Femur (tissue), 1 donor: ENCODE measurements around the gene ACTA2.
A peak's percentile ranks its signal among the peaks of the same experiment; 100 is the strongest.

ENCODE experiments used
- DNase-seq: peaks from one replicate; pipeline ENCODE4 v3.0.0-alpha.2; 2017

ACTA2 gene

GRCh38 chr10:88952647-88953111 lies at the start of gene ACTA2:
ACTA2 (minus strand) TSS chr10:88952773; CDS start chr10:88948930, 3,843 bp downstream.
- peak; percentile 79 for DNase-seq

- peak; percentile 25 for DNase-seq
Measured at GRCh38 chr10:89001729-89002072, 49.1 kb upstream of the ACTA2 start.

DNA sequence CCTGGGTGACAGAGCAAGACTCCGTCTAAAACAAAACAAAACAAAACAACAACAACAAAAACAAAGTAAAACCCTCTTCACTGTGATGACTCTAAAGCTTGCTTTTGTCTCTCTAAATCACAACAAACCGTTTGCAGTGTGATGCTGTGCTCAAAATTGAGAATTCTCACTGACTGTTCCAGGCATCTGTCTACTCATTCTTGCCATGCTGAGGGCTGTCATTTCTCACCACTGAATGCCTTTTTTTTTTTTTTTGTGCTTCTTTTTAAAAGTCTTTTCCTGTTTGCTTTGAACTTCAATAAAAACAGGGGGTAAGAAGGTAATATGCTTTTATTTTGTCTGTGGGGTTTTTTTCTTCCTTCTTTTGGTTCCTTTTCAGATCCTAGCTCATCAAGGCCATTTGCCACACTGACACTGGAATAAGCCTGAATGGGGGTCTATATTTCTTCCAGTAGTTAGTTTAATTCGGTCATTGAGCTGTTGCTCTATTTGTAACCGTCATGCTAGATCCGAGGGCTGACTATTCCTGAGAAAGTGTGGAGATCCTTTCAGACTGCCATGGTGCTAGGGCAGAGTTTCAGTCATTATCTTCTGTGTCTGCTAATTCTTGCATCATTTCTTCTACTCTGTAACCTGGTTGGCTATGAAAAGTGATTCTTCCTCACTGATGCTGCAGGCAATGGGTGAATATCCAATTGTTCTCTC lies 48.6 kb upstream of the ACTA2 start:
- DNase-seq = no peak

DNA sequence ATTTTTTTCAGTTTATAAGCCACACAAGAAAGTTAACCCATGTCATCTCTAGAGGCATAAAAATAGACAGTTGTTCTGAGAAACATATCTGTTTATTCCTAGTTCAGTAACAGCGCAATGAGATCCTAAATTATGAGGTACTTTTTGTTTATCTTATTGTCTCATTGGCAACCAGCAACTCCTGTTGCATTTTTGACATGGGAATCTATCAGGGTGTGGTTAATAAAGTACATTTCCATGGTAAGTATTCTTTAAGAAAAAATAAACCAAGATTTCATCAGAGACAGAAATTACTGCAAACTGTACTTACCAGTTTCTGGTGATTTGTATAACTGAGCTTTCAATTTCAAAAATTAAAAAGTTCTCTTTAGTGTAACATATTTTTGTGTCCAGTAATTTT lies 47.1 kb upstream of the ACTA2 start:
- no peak for DNase-seq

DNA sequence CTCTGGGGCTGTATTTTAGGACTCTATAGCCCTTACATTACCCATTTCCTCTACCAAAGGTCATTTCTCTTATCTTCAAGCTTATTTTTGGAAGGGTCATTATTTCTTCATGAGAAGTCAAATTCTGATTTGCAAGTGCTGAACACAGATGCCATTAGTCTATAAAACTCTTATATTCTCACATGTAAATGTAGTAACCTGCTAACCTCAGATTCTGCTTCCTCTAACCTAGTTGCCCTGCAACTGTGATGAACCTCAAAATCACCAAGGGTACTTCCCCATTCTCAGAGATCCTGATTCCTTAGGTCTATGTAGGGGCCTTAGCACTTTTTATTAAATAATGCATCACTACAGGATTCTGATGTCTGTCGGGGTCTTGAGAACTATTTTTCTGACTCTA lies 44.4 kb upstream of the ACTA2 start:
- no peak for DNase-seq

DNA sequence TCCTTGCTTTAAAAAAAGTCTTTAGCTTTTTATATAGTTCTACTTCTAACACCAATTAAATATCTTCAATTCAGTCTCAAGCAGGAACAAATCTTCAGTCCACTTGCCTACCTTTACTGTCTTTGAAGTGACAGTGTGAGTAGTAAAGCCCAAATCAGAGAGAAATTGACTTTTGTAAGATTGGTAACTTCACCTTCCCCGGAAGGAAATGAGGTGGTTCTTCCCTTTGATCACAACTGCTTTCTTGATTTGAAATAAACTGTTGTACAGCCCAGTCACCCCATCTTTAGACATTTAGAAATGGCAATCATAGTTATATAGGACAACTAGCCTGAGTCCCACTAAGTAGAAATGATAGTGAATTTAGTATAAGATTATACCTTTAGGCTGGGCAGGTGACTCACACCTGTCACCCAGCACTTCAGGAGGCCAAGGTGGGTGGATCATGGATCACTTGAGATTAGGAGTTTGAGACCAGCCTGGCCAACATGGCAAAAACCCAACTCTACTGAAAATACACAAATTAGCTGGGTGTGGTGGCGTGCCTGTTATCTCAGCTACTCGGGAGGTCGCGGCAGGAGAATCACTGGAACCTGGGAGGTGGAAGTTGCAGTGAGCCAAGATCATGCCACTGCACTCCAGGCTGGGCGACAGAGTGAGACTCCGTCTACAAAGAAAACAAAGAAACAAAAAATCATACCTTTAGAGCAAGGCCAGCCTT lies 42.7 kb upstream of the ACTA2 start:
- no peak for DNase-seq

GRCh38 chr10:88994019-88994418 lies 41.4 kb upstream of the ACTA2 start:
- no peak for DNase-seq

DNA sequence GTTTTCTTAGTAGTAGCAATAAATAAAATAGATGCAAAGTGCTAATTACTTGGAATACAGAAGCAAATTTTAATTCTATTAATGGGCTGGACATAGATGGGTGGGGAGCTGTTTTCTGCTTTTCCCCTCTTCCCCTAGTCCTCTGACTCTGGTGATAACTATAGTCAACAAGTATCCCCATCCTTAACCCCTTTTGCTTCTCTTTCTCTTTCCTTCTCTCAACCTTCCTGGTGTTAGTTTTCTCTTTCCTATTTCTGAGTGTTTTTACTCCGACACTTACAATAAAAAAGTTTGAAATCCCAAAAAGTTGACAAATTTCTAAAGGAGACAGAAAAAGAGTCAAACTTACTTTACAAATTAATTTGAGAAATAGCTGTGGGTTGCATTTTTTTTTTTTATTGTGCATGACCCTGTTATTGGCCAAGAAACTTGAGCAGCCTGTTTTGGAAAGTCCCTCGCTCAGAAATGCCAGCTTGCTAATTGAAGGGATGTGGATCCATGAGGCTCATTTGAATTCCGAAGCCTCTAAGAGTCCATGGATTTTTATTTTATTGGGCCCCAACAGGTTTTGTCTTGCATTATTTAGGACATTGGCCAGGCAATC lies 40.5 kb upstream of the ACTA2 start:
- no peak for DNase-seq

DNA sequence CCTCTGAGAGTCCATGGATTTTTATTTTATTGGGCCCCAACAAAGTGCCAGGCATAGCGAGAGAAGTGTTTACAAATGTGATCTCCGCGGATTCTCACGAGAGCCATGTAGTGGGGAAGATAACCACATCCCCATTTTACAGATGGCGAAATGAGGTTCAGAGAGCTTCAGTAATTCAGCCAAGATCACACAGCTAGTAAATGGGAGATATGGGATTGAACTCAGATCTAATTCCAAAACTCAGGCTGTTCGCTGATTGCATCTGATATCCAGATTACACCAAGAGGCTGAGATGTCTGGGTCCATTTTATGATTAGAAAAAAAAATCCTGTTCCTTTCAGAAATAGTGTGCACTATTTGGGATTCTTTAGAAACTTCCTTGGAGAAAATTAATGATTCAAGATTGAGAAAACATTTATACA lies 39.3 kb upstream of the ACTA2 start:
- DNase-seq = no peak

DNA sequence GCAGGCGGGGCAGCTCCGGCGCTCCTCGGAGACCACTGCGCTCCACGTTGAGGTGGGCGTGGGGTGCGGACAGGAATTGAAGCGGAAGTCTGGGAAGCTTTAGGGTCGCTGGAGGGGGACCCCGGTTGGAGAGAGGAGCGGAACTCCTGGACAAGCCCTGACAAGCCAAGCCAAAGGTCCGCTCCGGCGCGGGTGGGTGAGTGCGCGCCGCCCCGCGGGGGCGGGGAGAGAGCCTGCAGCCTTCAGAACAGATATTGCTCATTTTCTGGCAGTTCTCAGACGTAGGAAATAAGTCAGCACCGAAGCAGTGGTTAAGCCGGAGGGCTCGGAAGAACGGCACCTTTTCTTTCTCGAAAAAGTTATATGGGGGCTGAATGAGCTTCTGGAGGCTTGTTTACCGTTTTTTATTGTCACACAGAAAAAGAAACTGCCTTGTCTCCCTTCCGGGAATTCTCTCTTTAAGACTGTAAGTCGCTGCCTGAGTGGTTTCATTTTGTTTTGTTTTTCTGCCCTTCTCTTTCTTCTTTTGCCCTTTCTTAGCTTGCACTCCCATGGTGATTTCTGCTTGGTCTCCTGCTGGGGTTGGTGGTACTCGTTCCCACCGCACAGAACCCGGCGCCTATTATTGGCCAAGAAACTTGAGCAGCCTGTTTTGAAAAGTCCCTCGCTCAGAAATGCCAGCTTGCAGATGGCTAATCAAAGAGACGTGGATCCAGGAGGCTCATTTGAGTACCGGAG lies 38.8 kb upstream of the ACTA2 start:
- peak; percentile 81 for DNase-seq

GRCh38 chr10:88990384-88991160 lies 38.0 kb upstream of the ACTA2 start, which contains the start of gene FAS:
FAS (plus strand) TSS chr10:88990798; CDS start chr10:88990877, 79 bp downstream.
- peak; percentile 78 for DNase-seq

DNA sequence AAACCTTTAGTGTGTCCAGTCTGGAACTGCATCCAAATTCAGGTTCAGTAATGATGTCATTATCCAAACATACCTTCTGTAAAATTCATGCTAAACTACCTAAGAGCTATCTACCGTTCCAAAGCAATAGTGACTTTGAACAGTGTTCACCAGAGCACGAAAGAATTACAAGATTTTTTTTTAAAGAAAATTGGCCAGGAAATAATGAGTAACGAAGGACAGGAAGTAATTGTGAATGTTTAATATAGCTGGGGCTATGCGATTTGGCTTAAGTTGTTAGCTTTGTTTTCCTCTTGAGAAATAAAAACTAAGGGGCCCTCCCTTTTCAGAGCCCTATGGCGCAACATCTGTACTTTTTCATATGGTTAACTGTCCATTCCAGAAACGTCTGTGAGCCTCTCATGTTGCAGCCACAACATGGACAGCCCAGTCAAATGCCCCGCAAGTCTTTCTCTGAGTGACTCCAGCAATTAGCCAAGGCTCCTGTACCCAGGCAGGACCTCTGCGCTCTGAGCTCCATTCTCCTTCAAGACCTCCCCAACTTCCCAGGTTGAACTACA lies 37.3 kb upstream of the ACTA2 start:
- peak; percentile 53 for DNase-seq

- no peak for DNase-seq
Measured at GRCh38 chr10:88989423-88989822, 36.9 kb upstream of the ACTA2 start.

DNA sequence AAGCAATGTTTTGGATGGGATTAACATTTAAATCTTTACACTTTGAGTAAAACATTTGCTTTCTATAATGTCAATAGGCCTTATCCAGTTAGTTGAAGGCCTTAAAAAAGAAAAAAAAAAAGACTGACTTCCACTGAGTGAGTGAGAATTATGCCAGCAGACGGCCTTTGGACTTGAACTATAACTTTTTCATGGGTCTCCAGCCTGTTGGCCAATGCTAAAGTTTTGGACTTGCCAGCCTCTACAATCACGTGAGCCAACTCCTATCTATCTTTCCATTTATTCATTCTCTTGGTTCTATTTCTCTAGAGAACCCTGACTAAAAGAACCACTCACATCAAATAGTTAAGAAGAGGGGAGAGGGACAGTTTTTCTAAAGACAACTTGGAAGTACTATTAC lies 35.3 kb upstream of the ACTA2 start:
- DNase-seq = no peak

- no peak for DNase-seq
Measured at GRCh38 chr10:88987243-88987725, 34.7 kb upstream of the ACTA2 start.

DNA sequence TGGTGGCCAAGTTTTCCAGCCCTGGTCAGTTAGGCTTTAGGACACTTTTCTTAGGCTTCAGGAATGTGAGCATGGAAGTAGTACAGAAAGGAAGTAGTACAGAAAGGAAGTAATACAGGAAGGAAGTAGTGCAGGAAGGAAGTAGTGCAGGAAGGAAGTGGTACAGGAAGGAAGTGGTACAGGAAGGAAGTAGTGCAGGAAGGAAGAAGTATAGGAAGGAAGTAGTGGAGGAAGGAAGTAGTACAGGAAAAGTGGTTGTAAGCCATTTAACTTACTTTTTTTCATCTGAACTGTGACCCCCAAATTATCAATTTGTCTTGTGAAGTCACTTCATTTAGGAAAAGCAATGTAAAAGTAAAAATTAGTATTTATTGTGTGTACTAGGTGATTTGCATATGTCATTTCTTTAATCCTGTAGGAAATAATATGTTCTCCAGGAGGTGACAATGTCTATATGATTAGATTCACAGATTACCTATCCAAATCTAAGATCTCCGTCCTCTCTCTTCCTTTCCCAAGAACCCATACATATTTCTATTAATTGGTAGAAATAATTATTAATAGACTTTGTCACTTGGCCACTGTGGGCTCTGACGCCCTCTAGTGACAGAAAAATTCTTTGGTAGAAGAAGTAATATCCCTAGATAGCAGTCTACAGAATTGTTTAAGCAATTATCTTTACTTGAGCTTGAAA lies 34.1 kb upstream of the ACTA2 start:
- no peak for DNase-seq

DNA sequence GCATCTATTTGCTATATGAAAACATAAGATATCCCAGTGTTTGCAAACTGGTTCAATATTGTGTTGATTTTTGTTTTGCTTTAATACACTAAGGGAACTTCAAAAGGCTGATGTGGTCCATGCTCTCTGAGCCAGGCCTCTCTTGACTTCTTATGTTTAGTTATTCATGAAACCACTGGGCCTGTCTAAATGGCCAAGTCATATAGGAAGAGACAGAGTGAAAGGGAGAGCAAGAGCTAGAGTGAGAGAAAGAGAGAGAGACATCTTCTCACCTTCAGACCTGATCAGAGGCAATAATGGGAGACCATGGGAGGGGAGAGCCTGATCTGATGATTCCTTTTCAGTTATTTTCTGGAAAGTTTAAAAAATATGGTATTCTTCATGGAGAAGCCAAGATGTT lies 32.0 kb upstream of the ACTA2 start:
- no peak for DNase-seq

- no peak for DNase-seq
Measured at GRCh38 chr10:88983939-88984338, 31.4 kb upstream of the ACTA2 start.

GRCh38 chr10:88983206-88983605 lies 30.6 kb upstream of the ACTA2 start:
- DNase-seq = no peak

DNA sequence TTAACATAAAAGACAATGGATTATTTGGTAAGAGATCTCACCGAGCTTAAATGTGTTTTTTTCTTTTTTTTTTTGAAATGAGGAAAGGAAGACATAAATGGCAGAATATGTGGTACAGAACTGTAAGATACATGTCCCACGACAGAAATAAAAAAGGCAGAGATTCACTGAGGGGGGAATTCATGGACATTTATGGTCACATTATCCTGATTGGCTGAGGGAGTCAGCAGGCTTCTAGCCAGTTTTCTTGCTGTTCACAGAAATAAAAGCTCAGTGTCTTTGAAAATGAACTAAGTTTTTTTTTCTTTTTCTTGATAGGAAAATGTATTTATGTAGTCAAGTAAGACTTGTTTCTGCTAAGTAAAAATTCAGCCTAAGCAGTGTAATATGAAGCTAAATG lies 29.8 kb upstream of the ACTA2 start:
- no peak for DNase-seq

DNA sequence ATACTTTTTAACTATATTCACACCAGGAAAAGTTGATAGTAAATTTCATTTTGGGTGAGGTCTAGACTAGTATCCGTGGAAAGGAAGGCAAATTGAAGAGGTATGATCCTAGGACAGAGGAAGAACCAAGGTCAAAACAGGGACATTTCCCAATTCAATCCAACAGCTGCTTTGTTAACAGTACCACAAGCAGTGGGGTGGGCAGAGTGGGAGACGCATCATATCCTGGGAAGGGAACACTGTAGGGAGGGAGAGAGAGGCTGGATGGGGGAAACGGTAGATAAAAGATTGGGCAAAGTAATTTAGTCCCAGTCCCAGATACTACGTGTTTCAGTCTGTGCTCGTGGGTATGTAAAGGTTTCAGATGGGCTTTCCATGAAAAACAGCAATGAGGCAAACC lies 28.9 kb upstream of the ACTA2 start:
- no peak for DNase-seq
